GDM1 (cell line): Measurements from ENCODE around the gene RBM23.
"Not testable (repeated sequence)": the region's sequence is repeated elsewhere in the genome, so short reads cannot be mapped to it uniquely, and the experiment has no call there.

Source experiments
- DNase-seq: peaks from one replicate; lab custom pipeline; 2025; lab: John Stamatoyannopoulos, UW

RBM23 gene

GRCh38 chr14:22918804-22919600 is at the start of gene RBM23:
TSS of gene RBM23 (minus strand) at chr14:22919149.
- peak; percentile 99 for DNase-seq

GRCh38 chr14:22966783-22967269 is 47.9 kb upstream of the RBM23 start:
- DNase-seq: no peak

- not testable (repeated sequence) for DNase-seq
These were observed 47.2 kb upstream of the RBM23 start for GRCh38 chr14:22965916-22966782.

GRCh38 chr14:22962061-22962676 is 43.2 kb upstream of the RBM23 start:
- DNase-seq: no peak

- no peak for DNase-seq
These were observed 37.0 kb upstream of the RBM23 start for GRCh38 chr14:22955702-22956569.

- no peak for DNase-seq
These were observed 33.5 kb upstream of the RBM23 start for GRCh38 chr14:22952418-22952817.

- DNase-seq: not testable (repeated sequence)
These were observed 32.8 kb upstream of the RBM23 start for GRCh38 chr14:22951795-22952194.

GRCh38 chr14:22945642-22946041 is 26.7 kb upstream of the RBM23 start:
- no peak for DNase-seq

- DNase-seq: no peak
These were observed 20.7 kb upstream of the RBM23 start for GRCh38 chr14:22939684-22940083.

- DNase-seq: no peak
These were observed 16.2 kb upstream of the RBM23 start for GRCh38 chr14:22935156-22935555.

- no peak for DNase-seq
These were observed 13.2 kb upstream of the RBM23 start for GRCh38 chr14:22932146-22932545.

- DNase-seq: no peak
These were observed 11.0 kb upstream of the RBM23 start for GRCh38 chr14:22929961-22930364.

GRCh38 chr14:22929104-22929960 is 10.4 kb upstream of the RBM23 start, which contains the start of gene PRMT5:
TSS of gene PRMT5 (minus strand) at chr14:22929376. CDS start at chr14:22929361, 15 bp downstream.
- peak; percentile 99 for DNase-seq

- no peak for DNase-seq
These were observed 9.5 kb upstream of the RBM23 start for GRCh38 chr14:22928237-22929103.

GRCh38 chr14:22926316-22926715 is 7.4 kb upstream of the RBM23 start:
- DNase-seq: no peak

GRCh38 chr14:22925513-22925912 is 6.6 kb upstream of the RBM23 start:
- DNase-seq: no peak

- no peak for DNase-seq
These were observed 4.8 kb upstream of the RBM23 start for GRCh38 chr14:22923746-22924145.

GRCh38 chr14:22922294-22922693 is 3.3 kb upstream of the RBM23 start:
- DNase-seq: no peak

- DNase-seq: no peak
These were observed 1.7 kb upstream of the RBM23 start for GRCh38 chr14:22920697-22921096.

- DNase-seq: no peak
These were observed 612 bp upstream of the RBM23 start for GRCh38 chr14:22919601-22919921.
